Measurements from ENCODE around the gene NFATC2.

DNA sequence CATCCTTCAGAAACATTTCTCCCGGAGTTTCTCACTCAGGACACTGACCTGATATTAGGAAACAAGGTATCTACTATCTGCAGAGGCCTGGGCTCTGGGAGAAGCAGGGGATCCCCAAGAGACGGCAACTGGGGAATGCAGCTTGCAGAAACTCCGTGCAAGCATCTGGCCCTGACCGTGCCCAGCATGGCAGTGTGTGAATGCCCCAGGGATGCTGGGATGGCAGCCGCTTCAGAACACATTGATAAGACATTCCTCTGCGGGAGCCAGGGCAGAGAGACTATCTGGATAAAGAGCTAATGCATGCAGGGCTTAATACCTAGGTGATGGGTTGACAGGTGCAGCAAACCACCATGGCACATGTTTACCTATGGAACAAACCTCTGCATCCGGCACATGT, 55.4 kb downstream of the NFATC2 start:
- TF ChIP-seq, protein P1, sequence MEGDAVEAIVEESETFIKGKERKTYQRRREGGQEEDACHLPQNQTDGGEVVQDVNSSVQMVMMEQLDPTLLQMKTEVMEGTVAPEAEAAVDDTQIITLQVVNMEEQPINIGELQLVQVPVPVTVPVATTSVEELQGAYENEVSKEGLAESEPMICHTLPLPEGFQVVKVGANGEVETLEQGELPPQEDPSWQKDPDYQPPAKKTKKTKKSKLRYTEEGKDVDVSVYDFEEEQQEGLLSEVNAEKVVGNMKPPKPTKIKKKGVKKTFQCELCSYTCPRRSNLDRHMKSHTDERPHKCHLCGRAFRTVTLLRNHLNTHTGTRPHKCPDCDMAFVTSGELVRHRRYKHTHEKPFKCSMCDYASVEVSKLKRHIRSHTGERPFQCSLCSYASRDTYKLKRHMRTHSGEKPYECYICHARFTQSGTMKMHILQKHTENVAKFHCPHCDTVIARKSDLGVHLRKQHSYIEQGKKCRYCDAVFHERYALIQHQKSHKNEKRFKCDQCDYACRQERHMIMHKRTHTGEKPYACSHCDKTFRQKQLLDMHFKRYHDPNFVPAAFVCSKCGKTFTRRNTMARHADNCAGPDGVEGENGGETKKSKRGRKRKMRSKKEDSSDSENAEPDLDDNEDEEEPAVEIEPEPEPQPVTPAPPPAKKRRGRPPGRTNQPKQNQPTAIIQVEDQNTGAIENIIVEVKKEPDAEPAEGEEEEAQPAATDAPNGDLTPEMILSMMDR (IDR thresholded peaks at IDR 0.05) = no peak
- no peak for TF ChIP-seq POLR2A (IDR thresholded peaks at IDR 0.05)
